ENCODE results near the gene TGFB2.

TGFB2 gene

GRCh38 chr1:218474128-218474527, 129.0 kb downstream of the TGFB2 start:
- H3K4me3 ChIP-seq (ENCODE audit: low read length): no peak overlapping the region
- DNase-seq (ENCODE audit: low read depth, low spot score): peak; percentile 9

- DNase-seq (ENCODE audit: low read depth, low spot score): no peak
- no peak overlapping the region for H3K4me3 ChIP-seq (ENCODE audit: low read length)
These were observed 130.1 kb downstream of the TGFB2 start for GRCh38 chr1:218475275-218475674.

GRCh38 chr1:218475699-218476098, 130.6 kb downstream of the TGFB2 start:
- no peak for DNase-seq (ENCODE audit: low read depth, low spot score)
- no peak overlapping the region for H3K4me3 ChIP-seq (ENCODE audit: low read length)

- H3K4me3 ChIP-seq (ENCODE audit: low read length): no peak overlapping the region
- DNase-seq (ENCODE audit: low read depth, low spot score): no peak
These were observed 131.2 kb downstream of the TGFB2 start for GRCh38 chr1:218476385-218476784.

- DNase-seq (ENCODE audit: low read depth, low spot score): no peak
- H3K4me3 ChIP-seq (ENCODE audit: low read length): no peak overlapping the region
These were observed 133.2 kb downstream of the TGFB2 start for GRCh38 chr1:218478336-218478735.

- H3K4me3 ChIP-seq (ENCODE audit: low read length): no peak overlapping the region
- DNase-seq (ENCODE audit: low read depth, low spot score): no peak
These were observed 134.4 kb downstream of the TGFB2 start for GRCh38 chr1:218479436-218480115.

GRCh38 chr1:218480137-218480536, 135.0 kb downstream of the TGFB2 start:
- DNase-seq (ENCODE audit: low read depth, low spot score): no peak
- H3K4me3 ChIP-seq (ENCODE audit: low read length): no peak overlapping the region

- DNase-seq (ENCODE audit: low read depth, low spot score): no peak
- no peak overlapping the region for H3K4me3 ChIP-seq (ENCODE audit: low read length)
These were observed 135.5 kb downstream of the TGFB2 start for GRCh38 chr1:218480588-218481099.

GRCh38 chr1:218481116-218481775, 136.1 kb downstream of the TGFB2 start:
- no peak for DNase-seq (ENCODE audit: low read depth, low spot score)
- H3K4me3 ChIP-seq (ENCODE audit: low read length): no peak overlapping the region

GRCh38 chr1:218482683-218483082, 137.5 kb downstream of the TGFB2 start:
- no peak overlapping the region for H3K4me3 ChIP-seq (ENCODE audit: low read length)
- no peak for DNase-seq (ENCODE audit: low read depth, low spot score)

- H3K4me3 ChIP-seq (ENCODE audit: low read length): no peak overlapping the region
- DNase-seq (ENCODE audit: low read depth, low spot score): no peak
These were observed 140.2 kb downstream of the TGFB2 start for GRCh38 chr1:218485241-218485928.

- no peak overlapping the region for H3K4me3 ChIP-seq (ENCODE audit: low read length)
- no peak for DNase-seq (ENCODE audit: low read depth, low spot score)
These were observed 143.4 kb downstream of the TGFB2 start for GRCh38 chr1:218488531-218488930.

- DNase-seq (ENCODE audit: low read depth, low spot score): no peak
- H3K4me3 ChIP-seq (ENCODE audit: low read length): no peak overlapping the region
These were observed 143.8 kb downstream of the TGFB2 start for GRCh38 chr1:218488986-218489385.

GRCh38 chr1:218490406-218490922, 145.3 kb downstream of the TGFB2 start:
- no peak for DNase-seq (ENCODE audit: low read depth, low spot score)
- H3K4me3 ChIP-seq (ENCODE audit: low read length): no peak overlapping the region

- DNase-seq (ENCODE audit: low read depth, low spot score): no peak
- H3K4me3 ChIP-seq (ENCODE audit: low read length): no peak overlapping the region
These were observed 147.7 kb downstream of the TGFB2 start for GRCh38 chr1:218492874-218493273.

- no peak overlapping the region for H3K4me3 ChIP-seq (ENCODE audit: low read length)
- DNase-seq (ENCODE audit: low read depth, low spot score): no peak
These were observed 148.8 kb downstream of the TGFB2 start for GRCh38 chr1:218493986-218494385.
